T-helper 17 cell (primary cell): Measurements from ENCODE around the gene CYRIA. TPM values are rescaled to one million over a fixed set of nuclear protein-coding genes. Genes with fewer than 3 reads are reported as not detected.

ENCODE experiments used
- ATAC-seq: fragments of 150-1000 bp; cut with Tn5 transposase; 2 replicates; pipeline ENCODE4 v1.10.0; 2021; ENCODE audit warnings: mild to moderate bottlenecking, moderate library complexity
- DNase-seq, 3 donors: peaks; one replicate each; pipeline versions ENCODE4 v3.0.0 to v3.0.0-alpha.2; 2020 to 2021
- H3K9me3 ChIP-seq: one replicate; pipeline ENCODE4 v1.7.0; 2013; ENCODE audit warnings: low read length, mild to moderate bottlenecking; ENCODE audit not compliant: control insufficient read depth, poor library complexity, severe bottlenecking
- H3K27ac Mint-ChIP-seq: one replicate; pipeline ENCODE4 v1.8.0; 2022; ENCODE audit warnings: mild to moderate bottlenecking, moderate library complexity, mixed read lengths
- H3K27me3 Mint-ChIP-seq: one replicate; pipeline ENCODE4 v1.8.0; 2022; ENCODE audit warnings: mixed read lengths
- H3K36me3 Mint-ChIP-seq: one replicate; pipeline ENCODE4 v1.8.0; 2022; ENCODE audit warnings: low read depth, mixed read lengths
- H3K4me1 Mint-ChIP-seq: one replicate; pipeline ENCODE4 v1.8.0; 2022; ENCODE audit warnings: mild to moderate bottlenecking, mixed read lengths
- H3K4me3 Mint-ChIP-seq: one replicate; pipeline ENCODE4 v1.8.0; 2022; ENCODE audit warnings: mild to moderate bottlenecking, moderate library complexity, mixed read lengths
- total RNA-seq, 4 donors: library from RNA in 2 of 4; stranded (reverse) in 2 of 4; gene quantifications; one replicate each; pipeline ENCODE4 v1.2.3 and lab custom pipeline; 2022 to 2026

CYRIA gene
- total RNA-seq, 2 donors from 2014 or later, result 0.68 to 2.4 TPM

DNA sequence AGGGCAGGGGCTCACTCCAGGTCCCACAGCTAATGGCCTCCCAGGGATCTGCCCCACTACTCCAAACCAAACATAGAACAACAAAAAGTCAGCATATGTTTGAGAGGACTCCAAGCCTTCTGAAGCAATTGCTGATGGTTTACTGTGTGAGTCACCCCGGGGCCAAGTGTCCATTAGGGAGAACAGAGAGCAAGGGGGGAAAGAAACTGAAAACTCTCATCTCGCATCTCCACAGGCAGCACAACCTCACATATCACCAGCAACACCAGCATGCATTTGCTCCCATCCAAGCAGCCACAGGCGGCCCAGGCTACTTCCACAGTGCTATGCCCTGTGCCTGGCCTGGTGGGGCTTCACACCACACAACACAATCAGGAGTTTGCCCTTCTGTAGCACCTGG, 39.1 kb downstream of the CYRIA start:
- Mint-ChIP-seq H3K27ac (no peak overlapping the region), H3K27me3 (peaks cover 37% of the 10 kb centered on the region), H3K36me3 (no peaks in the 10 kb centered on the region), H3K4me3 (no peak overlapping the region), H3K4me1 (peaks cover 22% of the 10 kb centered on the region)
- DNase-seq, result no peak
- H3K9me3 ChIP-seq, result no peaks in the 10 kb centered on the region
- ATAC-seq, result no peak

DNA sequence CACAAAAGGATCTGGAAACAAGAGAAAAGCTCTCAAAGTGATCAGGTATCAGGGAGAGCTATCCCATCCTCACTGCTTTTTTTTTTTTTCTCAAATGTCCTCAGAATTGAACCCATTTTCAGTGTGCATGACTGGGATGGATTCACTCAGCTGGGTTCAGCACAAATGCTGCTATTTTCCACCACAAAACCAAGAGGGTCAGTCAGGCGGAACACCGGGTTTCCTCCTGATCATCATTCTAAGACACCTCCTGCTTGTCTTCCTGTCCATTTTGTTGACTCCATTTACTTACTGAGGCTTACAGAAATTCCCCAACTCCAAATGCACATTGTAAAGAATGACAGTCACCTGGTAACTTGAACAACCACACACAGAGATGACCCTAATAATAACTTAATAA, 39.9 kb downstream of the CYRIA start:
- DNase-seq, result no peak
- no peaks in the 10 kb centered on the region for H3K9me3 ChIP-seq
- H3K4me1 Mint-ChIP-seq, result peaks cover 23% of the 10 kb centered on the region
- H3K27me3 Mint-ChIP-seq, result peaks cover 38% of the 10 kb centered on the region
- H3K27ac Mint-ChIP-seq, result no peak overlapping the region
- no peaks in the 10 kb centered on the region for H3K36me3 Mint-ChIP-seq
- H3K4me3 Mint-ChIP-seq, result no peak overlapping the region
- ATAC-seq, result no peak

DNA sequence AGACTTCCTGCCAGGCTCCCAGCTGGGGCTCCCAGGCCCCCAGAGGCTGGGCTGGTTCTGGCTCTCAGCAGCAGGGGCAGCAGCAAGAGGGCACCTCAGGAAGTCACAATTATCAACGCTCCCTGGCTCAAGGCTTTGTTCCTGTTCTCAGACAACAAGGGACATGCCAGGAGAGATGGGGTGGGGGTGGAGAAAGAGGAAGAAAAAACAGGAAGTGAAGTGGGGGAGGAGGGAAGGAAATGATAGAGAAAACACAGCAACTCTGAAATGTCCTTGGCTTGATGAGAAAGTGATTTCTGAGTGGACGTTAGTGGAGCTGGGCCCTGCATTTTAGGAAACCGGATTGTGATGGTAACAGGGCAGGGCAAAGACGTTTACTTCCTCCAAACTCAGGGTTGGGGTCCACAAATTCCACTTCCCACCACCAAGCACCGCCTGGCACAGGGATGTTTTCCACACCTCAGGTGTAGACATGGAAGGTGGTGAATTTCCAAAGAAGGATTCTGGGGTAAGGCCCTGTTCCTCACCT, 40.4 kb downstream of the CYRIA start:
- no peaks in the 10 kb centered on the region for H3K9me3 ChIP-seq
- Mint-ChIP-seq H3K4me3 (no peak overlapping the region), H3K36me3 (no peaks in the 10 kb centered on the region), H3K27ac (no peak overlapping the region), H3K27me3 (peaks cover 36% of the 10 kb centered on the region), H3K4me1 (peaks cover 24% of the 10 kb centered on the region)
- DNase-seq, result no peak
- peak; percentile 53 for ATAC-seq

DNA sequence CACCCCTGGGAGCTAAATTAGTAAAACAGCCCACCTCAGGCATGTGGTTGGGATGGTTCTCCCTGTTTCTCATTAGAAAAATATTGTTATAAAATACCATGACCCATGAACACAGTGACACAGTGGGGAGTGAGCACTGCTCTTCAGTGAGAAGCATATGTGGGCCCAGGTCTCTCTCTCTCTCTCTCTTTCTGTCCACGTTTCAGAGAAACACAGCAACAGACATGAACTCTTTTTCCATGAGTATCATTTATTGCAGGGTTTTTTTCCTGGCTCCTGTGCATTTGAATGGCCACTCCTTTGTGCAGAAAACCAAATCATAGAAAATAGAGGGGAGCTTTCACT, 41.2 kb downstream of the CYRIA start:
- peaks cover 37% of the 10 kb centered on the region for H3K27me3 Mint-ChIP-seq
- no peak overlapping the region for H3K4me3 Mint-ChIP-seq
- no peak for ATAC-seq
- DNase-seq, result no peak
- peaks cover 24% of the 10 kb centered on the region for H3K4me1 Mint-ChIP-seq
- no peaks in the 10 kb centered on the region for H3K36me3 Mint-ChIP-seq
- no peaks in the 10 kb centered on the region for H3K9me3 ChIP-seq
- no peak overlapping the region for H3K27ac Mint-ChIP-seq

DNA sequence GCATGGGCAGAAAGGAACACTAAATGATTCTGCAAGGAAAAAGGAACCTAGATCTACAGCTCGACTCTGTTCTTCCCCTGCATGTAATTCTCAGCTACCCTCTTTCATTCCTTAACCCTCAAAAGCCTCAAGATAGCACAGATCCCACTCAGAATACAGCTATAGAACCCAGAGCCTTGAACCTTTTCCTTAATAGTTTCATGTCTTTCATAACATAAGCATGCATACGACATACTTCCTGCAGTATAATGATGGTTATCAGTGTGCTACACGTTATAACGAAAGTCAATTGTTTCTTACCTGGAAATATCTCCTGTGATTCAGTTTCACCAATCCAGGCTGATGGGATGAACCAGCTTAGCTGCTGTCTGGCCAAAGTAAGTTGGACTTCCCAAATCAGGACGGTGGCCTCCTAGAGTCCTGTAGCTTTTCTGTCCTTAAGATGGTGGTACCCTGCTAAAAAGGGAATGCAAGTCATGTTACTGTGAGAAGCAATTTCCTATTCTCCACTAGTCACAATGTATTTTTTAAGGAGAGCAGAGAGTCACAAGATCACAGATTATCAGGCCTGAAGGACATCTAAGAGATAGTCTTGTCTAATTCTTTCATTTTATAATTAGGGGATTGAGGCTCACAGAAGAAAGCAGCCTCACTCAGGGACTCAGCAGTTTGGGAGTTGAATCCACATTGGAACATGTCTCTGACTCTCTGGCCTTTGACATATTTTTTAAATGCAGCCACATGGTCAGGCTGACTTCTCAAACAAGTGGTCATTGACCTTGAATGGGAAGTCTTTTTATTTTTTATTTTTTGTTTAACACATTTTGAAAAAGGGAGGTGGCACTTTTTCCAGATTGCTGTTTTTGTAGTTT, 41.8 kb downstream of the CYRIA start:
- no peaks in the 10 kb centered on the region for H3K9me3 ChIP-seq
- DNase-seq (no peak), ATAC-seq (no peak)
- H3K27ac Mint-ChIP-seq, result no peak overlapping the region
- H3K36me3 Mint-ChIP-seq, result no peaks in the 10 kb centered on the region
- H3K27me3 Mint-ChIP-seq, result peaks cover 37% of the 10 kb centered on the region
- H3K4me1 Mint-ChIP-seq, result peaks cover 24% of the 10 kb centered on the region
- no peak overlapping the region for H3K4me3 Mint-ChIP-seq

DNA sequence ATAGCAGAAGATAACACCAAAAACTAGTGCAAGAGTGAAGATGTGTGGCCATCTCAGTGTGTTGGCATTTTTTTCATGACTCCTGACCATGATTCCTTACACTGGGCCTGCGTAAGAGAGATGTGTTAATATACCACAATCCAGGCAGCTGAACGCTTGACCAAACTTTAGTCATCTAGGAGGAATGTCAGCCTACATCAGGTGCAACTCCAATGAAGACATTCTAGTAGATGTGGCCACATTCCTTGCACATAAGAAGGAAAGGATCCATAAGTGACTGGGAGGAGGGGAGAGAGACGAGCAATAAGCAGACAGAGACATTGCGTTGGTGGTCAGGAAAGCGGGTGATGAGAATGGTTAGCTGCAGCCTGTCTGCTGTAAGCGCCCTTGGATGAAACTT, 42.6 kb downstream of the CYRIA start:
- DNase-seq (no peak), ATAC-seq (no peak)
- Mint-ChIP-seq H3K27me3 (peaks cover 37% of the 10 kb centered on the region), H3K4me1 (peaks cover 24% of the 10 kb centered on the region), H3K36me3 (no peaks in the 10 kb centered on the region), H3K4me3 (peak overlapping the region; percentile 4), H3K27ac (no peak overlapping the region)
- no peaks in the 10 kb centered on the region for H3K9me3 ChIP-seq

DNA sequence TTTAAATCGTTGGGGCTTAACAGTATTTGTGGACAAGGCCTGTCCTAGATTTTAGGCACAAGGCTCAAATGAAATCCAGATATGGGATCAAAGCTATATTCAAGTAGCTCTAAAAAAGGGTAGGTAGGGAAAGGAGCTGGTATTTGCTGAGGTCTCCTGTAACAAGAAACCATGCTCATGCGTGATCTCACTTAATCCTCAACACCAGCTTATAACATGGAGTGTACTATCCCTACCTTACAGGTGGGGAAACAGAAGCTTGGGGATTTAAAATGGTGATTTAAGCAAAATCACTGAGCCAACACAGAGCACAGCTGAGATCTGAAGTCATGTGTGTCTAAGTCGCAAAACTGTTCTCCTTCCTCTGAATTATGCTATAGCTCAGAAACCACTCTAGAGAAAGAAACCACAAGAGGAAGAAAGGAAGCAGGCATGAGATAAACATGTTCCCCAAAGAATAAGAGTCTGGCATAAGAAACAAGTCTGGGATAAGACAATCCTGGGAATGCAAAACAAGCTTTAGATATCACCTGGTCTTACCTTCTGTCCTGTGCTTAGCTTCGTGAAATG, 43.1 kb downstream of the CYRIA start:
- Mint-ChIP-seq H3K27me3 (peaks cover 34% of the 10 kb centered on the region), H3K4me3 (no peak overlapping the region), H3K27ac (no peak overlapping the region), H3K36me3 (no peaks in the 10 kb centered on the region), H3K4me1 (peaks cover 24% of the 10 kb centered on the region)
- no peak for DNase-seq
- no peaks in the 10 kb centered on the region for H3K9me3 ChIP-seq
- no peak for ATAC-seq

DNA sequence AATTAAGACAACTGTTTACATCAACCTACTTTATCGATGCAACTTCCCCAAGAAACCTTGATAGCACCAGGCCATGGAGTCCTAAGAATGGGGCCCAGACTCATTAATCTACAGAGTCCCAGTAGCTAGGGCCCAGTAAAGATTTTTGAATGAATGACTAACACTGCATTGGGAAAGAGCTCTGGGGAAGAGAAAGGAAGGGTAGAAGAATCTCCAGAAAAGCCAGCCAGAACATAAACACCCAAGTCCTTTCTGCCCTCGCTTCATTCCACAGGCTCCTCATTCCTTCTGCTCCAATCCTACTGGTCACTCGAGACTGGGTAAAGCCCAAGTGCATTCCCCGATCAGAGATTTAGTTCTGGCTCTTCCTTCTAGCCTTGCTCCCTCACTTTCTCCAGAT, 44.3 kb downstream of the CYRIA start:
- peaks cover 24% of the 10 kb centered on the region for H3K4me1 Mint-ChIP-seq
- peaks cover 30% of the 10 kb centered on the region for H3K27me3 Mint-ChIP-seq
- ATAC-seq (no peak), DNase-seq (no peak)
- no peaks in the 10 kb centered on the region for H3K9me3 ChIP-seq
- H3K27ac Mint-ChIP-seq, result no peak overlapping the region
- H3K4me3 Mint-ChIP-seq, result no peak overlapping the region
- H3K36me3 Mint-ChIP-seq, result no peaks in the 10 kb centered on the region

DNA sequence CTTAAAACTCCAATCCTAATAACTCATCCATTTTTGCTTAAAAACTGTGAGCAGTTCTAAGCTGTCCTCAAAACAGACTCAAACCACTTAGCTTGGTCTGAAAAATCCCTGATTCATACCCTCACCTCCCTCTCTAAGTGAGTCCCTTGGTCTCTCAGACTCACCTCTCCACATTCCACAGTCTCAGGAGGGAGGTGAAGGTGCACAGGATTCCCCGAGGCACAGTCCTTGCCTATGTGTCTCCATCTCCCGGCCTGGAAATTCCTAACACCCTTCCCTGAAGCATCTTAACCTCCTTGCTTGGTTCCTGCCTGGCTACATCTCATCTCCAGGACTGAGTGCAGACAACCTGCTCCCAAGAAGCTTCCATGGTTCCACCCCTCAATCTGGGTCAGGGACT, 45.0 kb downstream of the CYRIA start:
- ATAC-seq (no peak), DNase-seq (no peak)
- peaks cover 20% of the 10 kb centered on the region for H3K4me1 Mint-ChIP-seq
- H3K27me3 Mint-ChIP-seq, result peaks cover 33% of the 10 kb centered on the region
- H3K9me3 ChIP-seq, result no peaks in the 10 kb centered on the region
- no peaks in the 10 kb centered on the region for H3K36me3 Mint-ChIP-seq
- H3K27ac Mint-ChIP-seq, result no peak overlapping the region
- no peak overlapping the region for H3K4me3 Mint-ChIP-seq

DNA sequence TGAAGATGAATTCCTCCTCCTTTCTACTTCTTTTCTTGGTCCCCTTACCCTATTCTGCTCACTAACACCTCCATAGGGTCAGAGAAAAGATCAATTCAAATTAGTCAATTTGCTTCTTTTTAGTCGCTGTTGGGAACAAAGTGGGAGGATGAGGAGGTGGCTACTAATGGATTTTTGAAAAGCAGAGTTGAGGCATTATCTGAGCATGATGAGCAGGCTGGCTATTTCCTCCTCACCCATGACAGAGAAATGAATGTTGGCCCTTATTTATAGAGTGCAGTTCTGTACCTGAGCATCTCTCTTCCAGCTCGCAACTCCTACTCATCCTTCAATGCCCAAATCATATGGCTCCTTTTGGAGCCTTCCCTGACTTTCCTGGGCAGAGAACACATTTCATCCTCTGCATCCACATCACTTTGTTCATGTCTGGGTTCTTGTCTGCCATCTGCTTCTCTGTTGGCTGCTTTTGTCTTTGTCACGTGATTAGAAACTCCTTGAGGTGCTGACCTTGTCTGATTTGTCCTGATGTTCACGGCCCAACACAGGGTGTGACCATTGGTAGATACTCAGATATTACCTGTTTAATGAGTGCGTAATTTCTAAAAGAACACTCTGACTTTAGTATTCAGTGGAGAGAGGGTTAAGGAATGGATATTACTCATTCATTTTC, 45.9 kb downstream of the CYRIA start:
- Mint-ChIP-seq H3K27ac (no peak overlapping the region), H3K36me3 (no peaks in the 10 kb centered on the region), H3K4me1 (peaks cover 15% of the 10 kb centered on the region), H3K27me3 (peaks cover 42% of the 10 kb centered on the region), H3K4me3 (no peak overlapping the region)
- no peaks in the 10 kb centered on the region for H3K9me3 ChIP-seq
- no peak for DNase-seq
- ATAC-seq, result no peak

DNA sequence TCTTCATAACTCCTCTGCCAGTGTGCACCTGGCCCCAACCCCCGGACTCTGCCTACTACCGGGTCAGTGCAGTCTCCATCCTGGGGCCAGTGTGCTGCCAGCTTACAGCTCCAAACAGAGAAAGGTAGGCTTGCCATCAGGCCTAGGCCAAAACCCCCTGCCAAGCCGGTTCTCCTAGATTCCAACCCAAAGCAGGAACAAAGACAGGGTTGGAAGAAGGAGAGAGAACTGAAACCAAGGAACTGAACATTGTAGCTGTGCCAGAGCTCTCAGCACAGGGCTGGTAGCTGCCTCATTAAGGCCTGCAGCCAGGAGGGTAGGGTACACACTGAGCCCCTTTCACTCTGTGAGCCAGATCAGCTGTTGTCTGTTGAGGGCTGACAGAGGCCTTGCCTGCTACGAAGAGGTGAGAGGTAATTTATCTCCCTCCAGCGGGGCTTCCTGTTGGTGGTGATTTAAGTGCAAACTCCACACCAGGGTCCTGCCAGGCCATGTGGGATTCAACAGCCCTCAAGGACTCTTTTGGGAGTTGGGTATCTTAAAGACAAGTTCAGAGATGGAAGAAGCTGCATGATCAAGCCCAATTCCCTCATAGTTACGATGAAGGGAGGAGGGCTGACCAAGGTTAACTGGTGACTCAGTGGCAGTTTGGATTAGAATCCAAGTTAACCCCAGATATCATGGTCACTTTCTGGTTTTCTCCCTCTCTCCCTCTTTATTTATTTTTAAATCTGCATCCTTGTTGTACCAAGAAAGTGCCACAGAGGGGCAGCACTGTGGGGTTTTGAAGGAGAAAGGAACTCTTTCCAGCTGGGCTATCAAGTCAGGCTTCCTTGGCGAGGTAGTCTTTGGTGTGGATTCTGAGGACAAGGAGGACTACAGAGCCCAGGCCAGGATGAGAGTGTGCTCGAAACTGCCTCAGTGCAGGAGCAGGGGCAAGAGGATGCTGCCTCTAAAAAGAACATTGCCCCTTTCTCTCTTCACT, 48.1 kb downstream of the CYRIA start:
- no peak for ATAC-seq
- H3K9me3 ChIP-seq, result no peaks in the 10 kb centered on the region
- Mint-ChIP-seq H3K27ac (peak overlapping the region; percentile 34), H3K36me3 (no peaks in the 10 kb centered on the region), H3K4me1 (peaks cover 5% of the 10 kb centered on the region), H3K4me3 (no peak overlapping the region), H3K27me3 (peaks cover 55% of the 10 kb centered on the region)
- no peak for DNase-seq
